Body of pancreas (tissue), 4 donors: ENCODE measurements around the gene EPN3. TPM values are rescaled to one million over a fixed set of nuclear protein-coding genes. Genes with fewer than 3 reads are reported as not detected.

Experiments
- ATAC-seq: fragments of 150-250 bp; one replicate; pipeline ENCODE4 v1.9.1; 2016
- DNase-seq, 4 donors: peaks; one replicate each; pipeline ENCODE4 v3.0.0-alpha.2; 2019
- H3K27ac ChIP-seq, 4 donors: fragments of 200-600 bp; sonication (generic); 1 replicate in 3 of 4; 2 replicates in 1 of 4; pipeline versions ENCODE4 v1.5.1 to v1.6.1; 2016 to 2019; ENCODE audit warnings: mild to moderate bottlenecking in 1 of 4, mixed read lengths in 1 of 4, moderate library complexity in 1 of 4
- H3K27me3 ChIP-seq, 2 donors: fragments of 200-600 bp; sonication (generic); one replicate each; pipeline ENCODE4 v1.6.0; 2016; ENCODE audit warnings: mild to moderate bottlenecking in 1 of 2
- H3K36me3 ChIP-seq, 2 donors: fragments of 200-600 bp; sonication (generic); replicated peaks in 1 of 2; 2 replicates each; pipeline ENCODE4 v1.5.1; 2016; ENCODE audit warnings: low read depth in 2 of 2; ENCODE audit not compliant: insufficient read depth in 1 of 2
- H3K4me1 ChIP-seq: fragments of 200-600 bp; sonication (generic); one replicate; pipeline ENCODE4 v1.6.0; 2016
- H3K4me3 ChIP-seq, 2 donors: fragments of 200-600 bp; sonication (generic); 1 replicate in 1 of 2; 2 replicates in 1 of 2; pipeline ENCODE4 v1.5.1; 2016 to 2019
- H3K9me3 ChIP-seq, 3 donors: fragments of 200-600 bp; sonication (generic); 1 replicate in 2 of 3; 2 replicates in 1 of 3; pipeline ENCODE4 v1.5.1; 2016
- CTCF ChIP-seq, 7 experiments: fragments of 450-650 bp in 4 of 7; fragments of 200-600 bp in 3 of 7; sonication (generic) in 3 of 7; IDR thresholded peaks; one replicate each; pipeline ENCODE4 v1.5.1; 2016 to 2019; ENCODE audit warnings: antibody characterized with exemption in 7 of 7
- POLR2A ChIP-seq, 3 donors: fragments of 450-650 bp; IDR thresholded peaks; one replicate each; pipeline ENCODE4 v1.6.1; 2016; ENCODE audit warnings: antibody characterized with exemption in 3 of 3, mild to moderate bottlenecking in 2 of 3
- WGBS, 2 donors: methylation state at CpG; one replicate each; pipeline ENCODE4 v1.1.5; 2017; 5-methylcytosine and 5-hydroxymethylcytosine counted together
- intact Hi-C: fragments of 100-400 bp; cut with DNase I; formaldehyde crosslinking; loops from one replicate; pipeline ENCODE4 v1.15.1; 2023
- total RNA-seq, 2 donors: library from RNA; depleted of rRNA; stranded (reverse); fragments of >200 nt; gene quantifications; one replicate each; pipeline ENCODE4 v1.1.0, GENCODE V29; 2016

The EPN3 gene
- total RNA-seq, 2 donors from 2014 or later = 11.9 to 20.1 TPM

DNA sequence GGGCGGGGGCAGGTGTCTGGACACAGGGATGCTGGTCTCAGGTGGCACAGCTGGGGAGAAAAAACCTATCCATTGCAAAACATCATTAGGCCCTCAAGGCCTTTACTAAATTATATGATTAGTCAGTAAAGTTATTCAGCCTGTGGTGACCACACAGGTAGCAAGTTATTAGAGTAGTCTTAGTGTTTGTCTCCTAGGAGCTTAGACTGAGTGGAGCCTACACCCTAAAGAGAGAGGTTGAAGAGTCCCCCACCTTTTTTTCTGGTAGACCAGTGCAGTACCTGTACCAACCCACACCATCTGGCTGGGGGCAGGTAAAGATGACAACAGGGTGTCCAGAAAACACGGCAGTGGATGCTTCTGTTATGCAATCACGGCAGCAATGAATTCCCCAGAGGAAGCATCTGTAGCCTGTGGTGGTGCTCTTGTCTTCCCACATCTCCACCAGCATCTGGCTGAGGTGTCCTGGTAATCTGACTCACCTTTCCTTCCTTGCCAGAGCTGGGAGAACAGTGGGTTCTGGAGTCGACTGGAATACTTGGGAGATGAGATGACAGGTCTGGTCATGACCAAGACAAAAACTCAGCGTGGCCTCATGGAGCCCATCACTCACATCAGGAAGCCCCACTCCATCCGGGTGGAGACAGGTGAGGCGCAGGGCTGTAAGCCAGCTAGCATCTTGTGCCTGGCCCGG, 13.2 kb upstream of the EPN3 start:
- Histone ChIP-seq H3K4me1 (peaks cover 32% of the 10 kb centered on the region), H3K36me3 (no peaks in the 10 kb centered on the region), H3K9me3 (no peaks in the 10 kb centered on the region), H3K4me3 (no peak overlapping the region), H3K27me3 (no peaks in the 10 kb centered on the region), H3K27ac (peak overlapping the region; percentile 7 to 54 (median 40))
- no peak for DNase-seq
- ATAC-seq = no peak
- intact Hi-C loops = no loop called here
- WGBS, 2 donors = 85 to 86% methylated on average over 4 to 7 of the region's 8 CpGs
- TF ChIP-seq POLR2A (IDR thresholded peaks at IDR 0.05) (no peak), CTCF (IDR thresholded peaks at IDR 0.05) (no peak)

DNA sequence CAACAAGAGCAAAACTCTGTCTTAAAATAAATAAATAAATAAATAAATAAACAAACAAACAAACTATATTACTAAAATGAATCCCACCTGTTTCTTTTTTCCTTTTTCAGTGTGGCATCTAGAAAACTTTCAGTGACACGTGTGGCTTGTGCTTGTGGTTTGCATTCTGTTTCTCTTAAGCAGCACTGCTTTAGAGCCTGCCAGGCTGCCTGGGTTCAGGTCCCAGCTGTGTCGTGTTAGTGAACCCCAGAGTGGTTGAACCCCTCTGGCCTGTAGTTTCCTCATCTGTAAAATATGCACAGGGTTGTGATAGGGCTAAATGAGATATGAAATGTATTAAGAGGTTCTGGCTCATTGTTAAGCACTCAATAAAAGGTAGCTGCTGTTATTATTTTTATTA, 12.1 kb upstream of the EPN3 start:
- H3K4me3 ChIP-seq = no peak overlapping the region
- intact Hi-C loops = no loop called here
- no peaks in the 10 kb centered on the region for H3K27me3 ChIP-seq
- 80 to 84% methylated on average over 2 of the region's 2 CpGs for WGBS, 2 donors
- TF ChIP-seq POLR2A (IDR thresholded peaks at IDR 0.05) = no peak
- no peak for TF ChIP-seq CTCF (IDR thresholded peaks at IDR 0.05)
- no peaks in the 10 kb centered on the region for H3K36me3 ChIP-seq
- peaks cover 20% of the 10 kb centered on the region for H3K4me1 ChIP-seq
- no peak for DNase-seq
- no peak overlapping the region for H3K27ac ChIP-seq
- no peak for ATAC-seq
- no peaks in the 10 kb centered on the region for H3K9me3 ChIP-seq

- WGBS, 2 donors = 17 to 82% methylated on average over 1 to 2 of the region's 2 CpGs
- Histone ChIP-seq H3K9me3 (no peaks in the 10 kb centered on the region), H3K27me3 (no peaks in the 10 kb centered on the region), H3K4me3 (no peak overlapping the region), H3K4me1 (peaks cover 19% of the 10 kb centered on the region), H3K27ac (no peak overlapping the region), H3K36me3 (no peaks in the 10 kb centered on the region)
- no peak for DNase-seq
- intact Hi-C loops = no loop called here
- TF ChIP-seq CTCF (IDR thresholded peaks at IDR 0.05) (no peak), POLR2A (IDR thresholded peaks at IDR 0.05) (no peak)
- no peak for ATAC-seq
Observed at GRCh38 chr17:50521514-50521913, 11.0 kb upstream of the EPN3 start.

- 93 to 96% methylated on average over 10 of the region's 10 CpGs for WGBS, 2 donors
- H3K36me3 ChIP-seq = no peaks in the 10 kb centered on the region
- no peak overlapping the region for H3K27ac ChIP-seq
- TF ChIP-seq POLR2A (IDR thresholded peaks at IDR 0.05) (no peak), CTCF (IDR thresholded peaks at IDR 0.05) (no peak)
- intact Hi-C loops = no loop called here
- H3K27me3 ChIP-seq = no peaks in the 10 kb centered on the region
- no peaks in the 10 kb centered on the region for H3K9me3 ChIP-seq
- peaks cover 18% of the 10 kb centered on the region for H3K4me1 ChIP-seq
- H3K4me3 ChIP-seq = no peak overlapping the region
- DNase-seq (no peak), ATAC-seq (no peak)
Observed at GRCh38 chr17:50522766-50523165, 9.8 kb upstream of the EPN3 start.

DNA sequence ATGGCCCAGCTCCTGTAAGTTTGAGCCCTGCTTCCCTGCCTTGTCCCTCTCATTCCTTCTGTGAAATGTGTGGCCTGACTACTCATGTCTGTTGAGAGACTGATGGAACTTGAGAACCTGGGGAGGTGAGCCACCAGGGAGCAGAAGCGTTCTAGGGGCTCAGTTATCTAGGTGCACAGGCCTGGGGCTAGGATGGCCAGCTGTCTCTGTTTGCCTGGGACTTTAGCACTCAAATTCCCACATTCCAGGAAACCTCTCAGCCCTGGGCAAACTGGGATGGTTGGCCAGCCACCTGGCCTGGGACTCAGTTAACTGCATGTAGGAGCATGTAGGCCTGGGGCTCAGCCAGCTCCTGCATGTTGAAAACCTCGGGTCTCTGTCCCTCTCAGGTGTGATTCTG, 9.3 kb upstream of the EPN3 start:
- no peaks in the 10 kb centered on the region for H3K27me3 ChIP-seq
- 79% methylated on average over 2 of the region's 2 CpGs; no CpG with 5 or more reads in 1 of the 2 donors for WGBS, 2 donors
- ATAC-seq (no peak), DNase-seq (no peak)
- H3K9me3 ChIP-seq = no peaks in the 10 kb centered on the region
- no peak overlapping the region for H3K4me3 ChIP-seq
- intact Hi-C loops = no loop called here
- H3K36me3 ChIP-seq = no peaks in the 10 kb centered on the region
- no peak for TF ChIP-seq CTCF (IDR thresholded peaks at IDR 0.05)
- no peak for TF ChIP-seq POLR2A (IDR thresholded peaks at IDR 0.05)
- peaks cover 14% of the 10 kb centered on the region for H3K4me1 ChIP-seq
- H3K27ac ChIP-seq = no peak overlapping the region
